Muscle of leg (tissue), 16 donors: Measurements from ENCODE around the gene E2F1. TPM values are rescaled to one million over a fixed set of nuclear protein-coding genes. Genes with fewer than 3 reads are reported as not detected.

Experiments used
- DNase-seq: peaks from one replicate; pipeline ENCODE4 v3.0.0; 2013
- H3K27ac ChIP-seq: one replicate; pipeline ENCODE4 v1.5.1; 2013; ENCODE audit warnings: mild to moderate bottlenecking, low read length, control low read depth
- H3K27me3 ChIP-seq: one replicate; pipeline ENCODE4 v1.6.1; 2013; ENCODE audit warnings: low read length; ENCODE audit not compliant: control insufficient read depth, insufficient read depth
- H3K36me3 ChIP-seq: one replicate; pipeline ENCODE4 v1.6.1; 2013; ENCODE audit warnings: low read length; ENCODE audit not compliant: control insufficient read depth, insufficient read depth
- H3K4me1 ChIP-seq: one replicate; pipeline ENCODE4 v1.6.1; 2013; ENCODE audit warnings: low read length; ENCODE audit not compliant: control insufficient read depth, insufficient read depth
- H3K4me3 ChIP-seq: one replicate; pipeline ENCODE4 v1.5.1; 2013; ENCODE audit warnings: low read length, control low read depth
- H3K9me3 ChIP-seq: replicated peaks from 2 replicates; pipeline ENCODE4 v1.6.1; 2013; ENCODE audit warnings: low read depth, low read length; ENCODE audit not compliant: control insufficient read depth
- WGBS: methylation state at CpG from one replicate; pipeline ENCODE4 v1.1.5; 2013; ENCODE audit warnings: missing lambda C conversion rate; ENCODE audit not compliant: insufficient coverage; 5-methylcytosine and 5-hydroxymethylcytosine counted together
- long read RNA-seq, 11 donors: transcript quantifications; one replicate each; lab custom pipeline, GENCODE V29; 2026
- polyA plus RNA-seq, 8 donors: library from polyadenylated mRNA; unstranded; fragments of 120-200 nt; gene quantifications; one replicate each; pipeline versions ENCODE4 v1.2.1 to v1.2.3, GENCODE V29; 2013; ENCODE audit warnings: inconsistent platforms in 1 of 8, low replicate concordance in 1 of 8; ENCODE audit not compliant: insufficient read length in 8 of 8, insufficient read depth in 1 of 8
- total RNA-seq: library from RNA; stranded (reverse); fragments of 120-200 nt; gene quantifications from one replicate; pipeline ENCODE4 v1.2.4, GENCODE V29; 2013

The E2F1 gene, protein sequence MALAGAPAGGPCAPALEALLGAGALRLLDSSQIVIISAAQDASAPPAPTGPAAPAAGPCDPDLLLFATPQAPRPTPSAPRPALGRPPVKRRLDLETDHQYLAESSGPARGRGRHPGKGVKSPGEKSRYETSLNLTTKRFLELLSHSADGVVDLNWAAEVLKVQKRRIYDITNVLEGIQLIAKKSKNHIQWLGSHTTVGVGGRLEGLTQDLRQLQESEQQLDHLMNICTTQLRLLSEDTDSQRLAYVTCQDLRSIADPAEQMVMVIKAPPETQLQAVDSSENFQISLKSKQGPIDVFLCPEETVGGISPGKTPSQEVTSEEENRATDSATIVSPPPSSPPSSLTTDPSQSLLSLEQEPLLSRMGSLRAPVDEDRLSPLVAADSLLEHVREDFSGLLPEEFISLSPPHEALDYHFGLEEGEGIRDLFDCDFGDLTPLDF
- total RNA-seq (7.8 TPM), polyA plus RNA-seq (10 to 100 TPM; 12.2 to 16.7 (median 12.9) TPM)
- long read RNA-seq, donor 1, partial matches to known transcripts: 0 of 1 reads
- long read RNA-seq, donor 1, other reads (novel, unspliced or antisense): 0 of 1 reads
- long read RNA-seq, donor 2, partial matches to known transcripts: 0 of 1 reads
- long read RNA-seq, donor 2, other reads (novel, unspliced or antisense): 0 of 1 reads
- long read RNA-seq, donor 3, partial matches to known transcripts: 0 of 4 reads
- long read RNA-seq, donor 3, other reads (novel, unspliced or antisense): 0 of 4 reads
- long read RNA-seq, donor 4, partial matches to known transcripts: 0 of 1 reads
- long read RNA-seq, donor 4, other reads (novel, unspliced or antisense): 0 of 1 reads
- long read RNA-seq, donor 5, partial matches to known transcripts: 0 of 4 reads
- long read RNA-seq, donor 5, other reads (novel, unspliced or antisense): 0 of 4 reads
- long read RNA-seq, donor 6, partial matches to known transcripts: 0 of 3 reads
- long read RNA-seq, donor 6, other reads (novel, unspliced or antisense): 0 of 3 reads
- long read RNA-seq, donor 7, partial matches to known transcripts: 0 of 4 reads
- long read RNA-seq, donor 7, other reads (novel, unspliced or antisense): 0 of 4 reads
- long read RNA-seq, donor 8, partial matches to known transcripts: 0 of 1 reads
- long read RNA-seq, donor 8, other reads (novel, unspliced or antisense): 0 of 1 reads
- long read RNA-seq, donor 9, partial matches to known transcripts: 0 of 2 reads
- long read RNA-seq, donor 9, other reads (novel, unspliced or antisense): 0 of 2 reads
- long read RNA-seq, donor 10, transcript E2F1-201 (7 exons, 2,503 nt): major isoform, 5 of 5 reads
- long read RNA-seq, donor 10, partial matches to known transcripts: 0 of 5 reads
- long read RNA-seq, donor 10, other reads (novel, unspliced or antisense): 0 of 5 reads
- long read RNA-seq, donor 11: 0 reads

- Histone ChIP-seq H3K27me3 (no peaks in the 10 kb centered on the region), H3K9me3 (no peaks in the 10 kb centered on the region), H3K4me3 (peak within 1 kb of the TSS; percentile 46), H3K36me3 (peaks cover 4% of the 10 kb centered on the region), H3K4me1 (peaks cover 25% of the 10 kb centered on the region), H3K27ac (peak within 1 kb of the TSS; percentile 76)
- DNase-seq: peak; percentile 98
- 2% methylated on average over 100 of the region's 101 CpGs for WGBS
These were observed at the start of gene E2F1 for GRCh38 chr20:33686100-33686983. Gene E2F1 (minus strand): TSS chr20:33686385. CDS start chr20:33686264, 121 bp downstream.

DNA sequence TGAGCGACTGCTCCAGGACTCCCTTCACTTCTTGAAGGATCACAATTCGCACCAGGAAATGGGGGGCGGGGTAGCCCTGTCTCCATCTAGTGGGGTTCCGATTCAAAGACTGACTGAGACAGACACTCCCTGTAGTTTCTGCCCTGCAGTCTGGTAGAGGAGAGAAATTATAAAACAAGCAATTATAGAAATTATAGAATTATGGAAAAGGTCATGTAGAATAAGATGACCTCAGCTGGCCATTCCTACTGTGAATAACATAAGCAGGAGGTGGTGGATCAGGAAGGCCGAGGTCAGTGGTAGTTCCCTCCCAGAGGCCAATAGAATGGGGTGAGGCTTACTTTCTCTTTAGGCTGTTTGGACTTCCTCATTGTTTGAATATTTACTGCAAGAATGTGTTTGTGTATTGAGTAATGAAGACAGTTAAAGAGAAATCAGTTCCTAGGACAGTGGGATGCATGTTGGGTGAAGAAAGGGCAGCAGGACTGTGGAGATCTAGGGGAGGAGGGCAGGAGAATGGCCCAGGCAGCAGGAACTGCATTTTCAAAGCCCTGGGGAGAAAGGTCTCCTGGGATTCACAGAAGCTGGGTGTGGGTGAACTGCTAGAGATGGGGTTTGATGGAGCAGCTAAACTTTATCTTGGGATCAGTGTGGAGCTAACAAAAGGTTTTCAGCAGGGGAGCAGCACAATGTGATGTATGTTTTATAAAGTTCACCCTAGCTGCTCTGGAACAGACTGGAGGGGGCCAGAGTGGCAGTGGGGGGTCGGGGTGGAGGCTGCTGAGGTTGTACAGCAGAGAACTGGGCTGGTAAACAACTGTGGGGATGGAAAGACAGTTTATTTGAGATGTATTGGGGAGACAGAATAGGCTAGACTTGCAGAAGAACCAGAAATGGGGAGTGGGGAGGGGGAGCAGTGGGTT lies 47.7 kb upstream of the E2F1 start:
- Histone ChIP-seq H3K36me3 (no peaks in the 10 kb centered on the region), H3K27me3 (peaks cover 2% of the 10 kb centered on the region), H3K27ac (peak overlapping the region; percentile 62), H3K4me1 (peaks cover 23% of the 10 kb centered on the region), H3K9me3 (peaks cover 18% of the 10 kb centered on the region), H3K4me3 (no peak overlapping the region)
- peak; percentile 58 for DNase-seq
- 44% methylated on average over 2 of the region's 6 CpGs for WGBS

DNA sequence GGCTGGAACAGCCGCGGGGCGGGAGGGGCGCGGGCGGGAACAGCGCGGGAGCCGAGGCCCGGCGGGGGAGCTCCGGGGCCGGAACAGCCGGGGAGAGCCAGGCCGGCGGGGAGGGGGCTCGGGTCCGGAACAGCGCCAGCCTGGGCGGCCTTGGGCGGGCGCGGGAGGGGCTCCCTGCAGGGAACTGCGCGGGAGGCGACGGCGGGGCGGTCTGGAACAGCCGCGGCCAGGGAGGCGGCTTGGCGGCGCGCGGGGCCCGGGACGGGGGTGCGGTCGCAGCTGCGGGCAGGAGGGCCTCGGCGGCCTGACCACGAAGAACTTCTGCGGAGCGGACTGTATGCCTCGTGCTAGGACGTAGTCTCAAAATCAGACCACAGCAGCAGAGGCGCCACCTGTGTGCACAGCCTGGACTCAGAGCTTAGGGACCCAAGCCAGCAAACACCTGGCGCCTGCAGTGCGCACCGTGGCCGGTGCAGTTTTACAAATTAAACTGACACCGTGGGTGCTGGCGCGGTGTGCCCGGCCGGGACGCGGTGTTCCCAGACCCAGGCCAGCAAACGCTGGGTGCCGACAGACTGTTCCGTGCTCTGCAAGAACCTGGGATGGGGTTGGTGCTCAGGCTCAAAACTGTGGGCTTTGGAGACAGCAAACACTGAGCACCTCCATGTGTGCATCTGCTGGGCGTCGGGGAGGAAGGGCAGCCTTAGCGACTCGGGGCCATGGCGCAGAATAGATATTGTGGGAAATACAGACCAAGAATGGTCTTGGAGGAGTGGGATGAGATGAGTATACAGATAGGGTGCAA lies 46.2 kb upstream of the E2F1 start:
- Histone ChIP-seq H3K27me3 (peaks cover 2% of the 10 kb centered on the region), H3K9me3 (peaks cover 15% of the 10 kb centered on the region), H3K4me3 (peak overlapping the region; percentile 58), H3K4me1 (peaks cover 23% of the 10 kb centered on the region), H3K36me3 (no peaks in the 10 kb centered on the region), H3K27ac (peak overlapping the region; percentile 87)
- peak; percentile 96 for DNase-seq
- WGBS: 1% methylated on average over 68 of the region's 68 CpGs

GRCh38 chr20:33731693-33732165 lies 45.5 kb upstream of the E2F1 start, which contains the start of gene ZNF341:
Gene ZNF341 (plus strand): TSS chr20:33731996. CDS start chr20:33732022, 26 bp downstream.
- Histone ChIP-seq H3K4me1 (peaks cover 23% of the 10 kb centered on the region), H3K27me3 (peaks cover 2% of the 10 kb centered on the region), H3K27ac (peak within 1 kb of the TSS; percentile 96), H3K9me3 (peaks cover 10% of the 10 kb centered on the region), H3K36me3 (no peaks in the 10 kb centered on the region), H3K4me3 (peak within 1 kb of the TSS; percentile 64)
- no peak for DNase-seq
- 2% methylated on average over 55 of the region's 57 CpGs for WGBS

- peak overlapping the region; percentile 96 for H3K27ac ChIP-seq
- H3K4me3 ChIP-seq: peak overlapping the region; percentile 64
- peaks cover 2% of the 10 kb centered on the region for H3K27me3 ChIP-seq
- DNase-seq: no peak
- WGBS: 64% methylated on average over 12 of the region's 18 CpGs
- peaks cover 4% of the 10 kb centered on the region for H3K9me3 ChIP-seq
- H3K36me3 ChIP-seq: no peaks in the 10 kb centered on the region
- H3K4me1 ChIP-seq: peaks cover 23% of the 10 kb centered on the region
These were observed 44.9 kb upstream of the E2F1 start for GRCh38 chr20:33730946-33731692.

- WGBS: 64% methylated on average over 2 of the region's 4 CpGs
- DNase-seq: no peak
- H3K36me3 ChIP-seq: no peaks in the 10 kb centered on the region
- no peak overlapping the region for H3K4me3 ChIP-seq
- peaks cover 2% of the 10 kb centered on the region for H3K27me3 ChIP-seq
- no peaks in the 10 kb centered on the region for H3K9me3 ChIP-seq
- no peak overlapping the region for H3K27ac ChIP-seq
- peaks cover 21% of the 10 kb centered on the region for H3K4me1 ChIP-seq
These were observed 42.9 kb upstream of the E2F1 start for GRCh38 chr20:33729101-33729500.

DNA sequence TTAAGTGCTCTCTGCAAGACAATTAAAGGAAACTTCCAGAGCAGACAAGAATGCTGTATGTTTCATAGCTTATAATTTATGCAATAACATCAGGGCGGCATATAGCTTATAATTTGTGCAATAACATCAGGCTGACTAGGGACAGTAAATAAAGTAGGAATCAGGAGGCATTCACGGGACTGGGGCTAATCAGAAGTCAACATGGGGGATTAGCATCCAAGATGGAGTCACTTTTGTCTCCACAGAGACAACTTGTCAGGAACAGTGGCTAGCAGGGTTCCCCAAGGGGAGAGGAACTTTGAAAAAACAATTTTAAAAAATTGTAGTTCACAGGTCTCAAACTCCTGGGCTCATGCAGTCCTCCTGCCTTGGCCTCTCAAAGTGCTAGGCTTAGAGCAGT lies 42.3 kb upstream of the E2F1 start:
- Histone ChIP-seq H3K4me3 (no peak overlapping the region), H3K27ac (no peak overlapping the region), H3K9me3 (no peaks in the 10 kb centered on the region), H3K36me3 (no peaks in the 10 kb centered on the region), H3K4me1 (peaks cover 16% of the 10 kb centered on the region), H3K27me3 (peaks cover 2% of the 10 kb centered on the region)
- no peak for DNase-seq
- 73% methylated on average over 1 of the region's 2 CpGs for WGBS
